Measurements from ENCODE around the gene TIAM2. TPM values are rescaled to one million over a fixed set of nuclear protein-coding genes. Genes with fewer than 3 reads are reported as not detected.
A peak's percentile ranks its signal among the peaks of the same experiment; 100 is the strongest.
"Not testable (repeated sequence)": the region's sequence is repeated elsewhere in the genome, so short reads cannot be mapped to it uniquely, and the experiment has no call there.

The TIAM2 gene
- total RNA-seq (2014; rRNA removed; shearing (Covaris generic)), result 10.2 and 12.0 TPM in 2 replicates

DNA sequence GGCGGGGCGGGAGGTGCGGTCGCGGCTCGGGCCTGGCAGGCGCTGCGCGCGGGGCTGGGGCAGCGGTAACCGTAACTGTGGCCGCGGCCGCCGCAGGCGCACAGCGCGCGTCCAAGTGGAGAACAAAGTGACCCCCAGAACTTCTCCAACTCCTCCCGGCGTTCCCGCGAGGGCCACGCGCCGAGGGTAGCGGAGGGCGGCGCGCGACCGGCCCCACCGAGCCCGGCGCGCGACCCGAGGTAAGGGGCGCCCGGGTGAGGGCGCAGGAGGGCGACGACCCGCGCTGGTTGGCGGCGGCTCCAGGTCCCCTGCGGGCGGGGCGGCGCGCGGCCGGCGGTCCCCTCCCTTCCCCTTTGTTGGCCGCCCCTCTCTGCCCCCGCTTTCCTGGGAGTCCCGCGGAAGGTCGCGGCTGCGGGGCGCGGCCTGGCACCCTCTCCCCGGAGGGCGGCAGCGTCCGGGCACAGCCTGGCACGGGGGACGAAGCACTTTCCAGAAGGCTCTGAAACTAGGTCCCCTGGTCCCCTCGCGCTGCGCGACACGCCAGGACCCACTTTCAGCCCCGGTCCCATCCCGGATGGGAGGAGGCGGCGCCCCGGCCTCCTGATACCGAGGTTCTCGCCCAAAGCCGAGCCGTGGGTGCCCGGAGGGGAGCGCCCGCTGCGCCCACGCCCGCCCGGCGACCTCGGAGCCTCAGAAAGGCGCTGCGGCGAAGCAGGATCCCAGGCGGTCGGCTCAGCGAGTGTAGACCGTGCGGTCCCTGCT is at the start of gene TIAM2:
TSS of gene TIAM2 (plus strand) at position 62 of the 762 bp plus-strand sequence. CDS start 133,909 bp downstream, outside the sequence.
- H3K36me3 ChIP-seq (replicated peaks; ENCODE audit: control insufficient read depth, insufficient read depth, low read length), result no peaks in the 10 kb centered on the region
- peak within 1 kb of the TSS; percentile 85 for H3K4me3 ChIP-seq (ENCODE audit: insufficient read depth, low read depth, low read length)
- DNase-seq, result peak; percentile 94
- peaks cover 14% of the 10 kb centered on the region for H3K27me3 ChIP-seq (ENCODE audit: control insufficient read depth, insufficient read depth, low read length)

DNA sequence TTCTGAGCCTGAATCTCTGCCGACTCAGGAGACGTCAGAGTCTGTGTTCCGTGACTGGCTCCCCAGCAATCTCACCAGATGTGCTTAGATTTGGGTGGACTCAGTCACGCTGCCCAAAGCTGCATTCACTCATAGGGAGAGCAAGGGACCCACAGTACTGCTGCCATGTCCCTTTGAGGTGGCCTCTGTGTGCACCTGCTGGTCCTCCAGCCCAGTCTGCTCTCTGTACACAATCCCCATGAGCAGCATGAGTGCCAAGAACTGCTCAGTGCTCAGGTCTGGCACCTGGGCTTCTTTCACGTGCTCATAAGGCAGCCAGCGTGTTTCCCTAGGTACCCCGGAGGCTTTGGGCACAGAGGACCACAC is 44.2 kb upstream of the TIAM2 start:
- Histone ChIP-seq H3K27me3 (ENCODE audit: control insufficient read depth, insufficient read depth, low read length) (no peaks in the 10 kb centered on the region), H3K4me3 (ENCODE audit: insufficient read depth, low read depth, low read length) (no peak overlapping the region), H3K36me3 (replicated peaks; ENCODE audit: control insufficient read depth, insufficient read depth, low read length) (no peaks in the 10 kb centered on the region; the same call in none of the 2 replicates)
- DNase-seq, result no peak

DNA sequence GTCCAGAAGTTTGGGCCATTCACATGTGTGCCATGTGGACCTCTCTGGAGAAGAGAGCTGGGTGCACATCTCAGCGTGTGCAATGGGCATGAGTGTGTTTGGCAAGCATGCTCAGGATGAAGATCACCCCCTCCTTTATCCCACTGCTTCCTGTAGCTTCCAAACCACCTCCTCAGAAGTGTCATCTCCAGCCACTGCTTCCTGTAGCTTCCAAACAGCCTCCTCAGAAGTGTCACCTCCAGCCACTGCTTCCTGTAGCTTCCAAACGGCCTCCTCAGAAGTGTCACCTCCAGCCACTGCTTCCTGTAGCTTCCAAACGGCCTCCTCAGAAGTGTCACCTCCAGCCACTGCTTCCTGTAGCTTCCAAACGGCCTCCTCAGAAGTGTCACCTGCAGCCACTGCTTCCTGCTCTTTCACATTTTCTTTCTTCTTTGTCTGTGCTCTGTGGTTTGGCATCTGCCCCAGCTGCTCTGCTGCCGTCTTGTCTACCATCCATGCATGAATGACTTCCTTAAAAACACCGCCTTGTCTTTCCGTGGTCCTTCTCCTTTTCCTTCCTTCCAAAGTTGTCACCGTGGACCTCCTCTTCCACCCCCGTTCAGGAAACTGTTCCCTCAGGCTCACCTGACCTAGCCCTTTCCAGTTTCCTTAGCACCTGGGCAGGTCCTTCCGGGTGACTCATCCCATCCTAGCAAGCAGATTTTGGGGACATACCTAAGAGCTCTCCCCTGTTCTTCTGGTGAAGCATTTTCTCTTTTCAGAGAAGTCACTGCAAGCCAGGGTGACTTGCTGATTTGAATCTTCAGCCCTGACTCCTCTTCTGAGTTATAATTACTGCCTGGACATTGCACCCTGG is 43.5 kb upstream of the TIAM2 start:
- no peak for DNase-seq
- no peaks in the 10 kb centered on the region; the same call in none of the 2 replicates for H3K36me3 ChIP-seq (replicated peaks; ENCODE audit: control insufficient read depth, insufficient read depth, low read length)
- no peaks in the 10 kb centered on the region for H3K27me3 ChIP-seq (ENCODE audit: control insufficient read depth, insufficient read depth, low read length)
- no peak overlapping the region for H3K4me3 ChIP-seq (ENCODE audit: insufficient read depth, low read depth, low read length)

DNA sequence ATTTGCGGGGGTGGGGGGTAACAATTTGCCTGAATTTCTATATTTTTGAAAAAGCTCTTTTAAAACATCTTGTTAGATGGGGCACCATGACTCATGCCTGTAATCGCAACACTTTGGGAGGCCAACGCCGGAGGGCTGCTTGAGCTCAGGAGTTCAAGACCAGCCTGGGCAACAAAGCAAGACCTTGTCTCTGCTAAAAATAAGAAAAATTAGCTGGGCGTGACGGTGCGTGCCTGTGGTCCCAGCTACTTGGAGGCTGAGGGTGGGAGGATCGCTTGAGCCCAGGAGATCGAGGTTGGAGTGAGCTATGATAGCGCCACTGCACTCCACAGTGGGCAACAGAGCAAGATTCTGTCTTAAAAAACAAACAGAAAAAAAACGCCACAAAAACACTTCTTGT is 41.5 kb upstream of the TIAM2 start:
- no peak for DNase-seq

DNA sequence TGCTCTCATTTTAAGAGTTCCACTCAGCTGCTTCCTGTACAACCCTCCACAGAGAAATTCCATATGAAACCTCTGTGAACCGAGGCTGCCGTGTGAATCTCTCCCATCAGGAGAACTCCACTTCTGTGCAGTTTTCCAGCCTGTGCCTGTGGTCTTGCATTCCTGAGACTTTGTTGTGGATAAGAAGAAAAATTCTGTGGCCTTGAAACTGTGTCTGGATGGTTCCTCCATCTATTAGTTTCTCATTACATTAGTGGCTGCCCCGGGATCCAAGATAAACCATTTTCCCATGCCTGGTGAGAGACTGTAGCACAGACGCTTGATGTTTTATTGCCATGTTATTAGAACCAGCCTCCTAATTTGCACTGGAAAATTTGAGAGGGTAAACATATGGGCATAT is 40.8 kb upstream of the TIAM2 start:
- DNase-seq, result no peak
- Histone ChIP-seq H3K4me3 (ENCODE audit: insufficient read depth, low read depth, low read length) (no peak overlapping the region), H3K36me3 (replicated peaks; ENCODE audit: control insufficient read depth, insufficient read depth, low read length) (no peaks in the 10 kb centered on the region; the same call in none of the 2 replicates), H3K27me3 (ENCODE audit: control insufficient read depth, insufficient read depth, low read length) (no peaks in the 10 kb centered on the region)

More for the DNA sequence above, 41.5 kb upstream of the TIAM2 start:
- no peaks in the 10 kb centered on the region for H3K27me3 ChIP-seq (ENCODE audit: control insufficient read depth, insufficient read depth, low read length)
- H3K4me3 ChIP-seq (ENCODE audit: insufficient read depth, low read depth, low read length), result no peak overlapping the region
- H3K36me3 ChIP-seq (replicated peaks; ENCODE audit: control insufficient read depth, insufficient read depth, low read length), result no peaks in the 10 kb centered on the region; the same call in none of the 2 replicates

DNA sequence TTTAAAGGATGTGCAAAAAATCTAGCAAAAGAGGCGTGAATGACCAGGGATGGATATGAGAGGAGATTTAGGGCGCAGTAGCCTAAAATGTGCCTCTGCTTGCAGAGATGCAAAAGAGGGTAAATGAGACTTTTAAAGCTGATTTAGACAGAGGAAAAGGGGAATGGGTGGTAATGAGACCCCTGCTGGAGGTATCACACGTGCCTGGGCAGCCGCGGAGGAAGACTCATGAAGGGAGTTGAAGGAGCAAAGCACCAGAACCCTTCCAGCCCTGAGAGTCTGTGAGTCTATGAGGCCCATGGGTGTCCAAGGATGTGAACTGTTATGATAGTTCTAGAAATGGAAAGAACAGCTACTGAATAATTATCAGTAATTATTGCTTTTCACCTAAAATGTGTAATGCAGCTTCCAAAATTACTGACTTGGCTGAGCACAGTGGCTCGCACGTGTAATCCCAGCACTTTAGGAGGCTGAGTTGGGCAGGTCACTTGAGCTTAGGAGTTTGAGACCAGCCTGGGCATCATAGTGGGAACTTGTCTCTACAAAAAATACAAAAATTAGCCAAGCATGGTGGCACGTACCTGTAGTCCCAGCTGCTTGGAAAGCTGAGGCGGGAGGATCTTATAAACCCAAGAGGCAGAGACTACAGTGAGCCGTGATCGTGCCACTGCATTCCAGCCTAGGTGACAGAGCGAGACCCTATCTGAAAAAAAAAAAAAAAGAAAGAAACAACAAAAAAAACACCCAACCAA is 38.2 kb upstream of the TIAM2 start:
- H3K4me3 ChIP-seq (ENCODE audit: insufficient read depth, low read depth, low read length), result no peak overlapping the region
- peak; percentile 58 for DNase-seq
- no peaks in the 10 kb centered on the region; the same call in 1 of the 2 replicates for H3K36me3 ChIP-seq (replicated peaks; ENCODE audit: control insufficient read depth, insufficient read depth, low read length)
- no peaks in the 10 kb centered on the region for H3K27me3 ChIP-seq (ENCODE audit: control insufficient read depth, insufficient read depth, low read length)

DNA sequence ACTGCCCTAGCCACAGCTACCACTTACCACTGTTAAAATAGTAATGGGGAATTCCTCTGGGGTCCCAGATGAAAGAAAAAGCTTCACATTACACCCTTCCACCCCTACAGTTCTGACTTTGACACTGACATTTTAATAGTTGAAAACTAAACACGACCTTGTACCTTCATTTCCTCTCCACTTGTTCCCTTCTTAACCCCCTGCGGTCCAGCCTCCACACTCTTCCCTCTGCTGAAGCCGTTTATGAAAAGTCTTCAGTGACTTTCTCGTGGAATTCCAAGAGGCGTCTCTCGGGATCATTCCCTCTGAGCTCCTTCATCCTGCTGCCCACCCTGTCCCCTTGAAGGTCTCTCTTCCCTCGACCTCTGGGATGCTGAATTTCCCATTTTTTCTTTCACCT is 36.6 kb upstream of the TIAM2 start:
- Histone ChIP-seq H3K4me3 (ENCODE audit: insufficient read depth, low read depth, low read length) (no peak overlapping the region), H3K36me3 (replicated peaks; ENCODE audit: control insufficient read depth, insufficient read depth, low read length) (no peaks in the 10 kb centered on the region), H3K27me3 (ENCODE audit: control insufficient read depth, insufficient read depth, low read length) (no peaks in the 10 kb centered on the region)
- DNase-seq, result no peak

DNA sequence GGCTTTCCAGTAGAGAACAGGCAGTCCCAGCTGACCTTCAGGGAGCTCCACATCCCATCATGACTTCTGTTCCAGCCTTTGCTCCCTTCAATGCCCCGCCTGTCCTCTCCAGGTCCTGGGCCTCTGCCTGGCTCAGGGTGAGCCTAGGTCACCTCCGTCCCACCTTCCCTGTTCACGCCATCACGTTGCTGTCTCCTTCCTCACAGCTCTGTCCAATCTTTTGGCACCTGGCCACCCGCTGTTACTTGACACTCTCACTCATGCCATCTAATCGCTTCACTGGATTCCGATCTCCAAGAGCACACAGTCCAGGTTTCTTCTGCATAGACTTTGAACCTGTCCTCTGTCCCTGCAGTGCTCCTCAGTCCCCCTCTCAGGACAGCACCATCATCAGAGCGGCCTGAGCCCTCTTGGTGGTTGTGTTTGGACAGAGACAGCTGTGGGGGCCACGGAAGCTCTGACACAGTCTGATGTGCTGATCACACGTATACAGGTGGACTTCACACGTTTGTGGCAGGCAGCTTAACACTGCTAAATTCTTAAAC is 34.7 kb upstream of the TIAM2 start:
- no peak overlapping the region for H3K4me3 ChIP-seq (ENCODE audit: insufficient read depth, low read depth, low read length)
- no peaks in the 10 kb centered on the region for H3K27me3 ChIP-seq (ENCODE audit: control insufficient read depth, insufficient read depth, low read length)
- no peak for DNase-seq
- no peaks in the 10 kb centered on the region for H3K36me3 ChIP-seq (replicated peaks; ENCODE audit: control insufficient read depth, insufficient read depth, low read length)

DNA sequence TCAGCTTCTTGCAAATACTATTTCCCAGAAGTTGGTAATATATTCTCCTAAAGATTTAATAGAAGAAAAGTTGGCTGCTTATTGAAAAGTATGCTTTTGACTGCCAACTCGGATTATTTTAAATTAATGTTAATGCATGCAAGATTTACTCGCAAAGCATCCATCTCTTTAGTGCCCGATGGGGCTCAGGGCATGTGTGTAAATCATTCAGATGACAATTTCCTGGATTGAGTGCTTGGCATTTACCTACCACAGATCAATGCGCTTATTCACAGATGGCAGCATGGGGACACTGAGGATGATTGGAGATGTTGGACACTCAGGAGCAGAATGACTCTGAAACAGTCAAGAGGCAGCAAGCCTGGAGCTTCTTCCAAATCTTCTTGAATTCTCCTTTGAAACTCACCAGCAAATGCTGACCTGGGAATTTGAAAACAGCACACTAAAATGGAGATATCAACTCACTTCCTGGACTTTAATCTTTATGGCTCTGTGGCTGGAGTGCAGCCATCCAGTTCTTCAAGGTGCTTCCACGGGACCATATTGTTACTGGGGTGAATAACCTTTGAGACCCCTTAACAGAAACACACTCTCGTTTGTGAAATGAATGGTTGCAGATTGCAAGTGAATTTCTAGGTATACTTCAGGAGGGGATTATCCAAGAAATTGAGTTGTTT is 34.1 kb upstream of the TIAM2 start:
- no peaks in the 10 kb centered on the region for H3K27me3 ChIP-seq (ENCODE audit: control insufficient read depth, insufficient read depth, low read length)
- no peak overlapping the region for H3K4me3 ChIP-seq (ENCODE audit: insufficient read depth, low read depth, low read length)
- no peaks in the 10 kb centered on the region for H3K36me3 ChIP-seq (replicated peaks; ENCODE audit: control insufficient read depth, insufficient read depth, low read length)
- DNase-seq, result no peak

DNA sequence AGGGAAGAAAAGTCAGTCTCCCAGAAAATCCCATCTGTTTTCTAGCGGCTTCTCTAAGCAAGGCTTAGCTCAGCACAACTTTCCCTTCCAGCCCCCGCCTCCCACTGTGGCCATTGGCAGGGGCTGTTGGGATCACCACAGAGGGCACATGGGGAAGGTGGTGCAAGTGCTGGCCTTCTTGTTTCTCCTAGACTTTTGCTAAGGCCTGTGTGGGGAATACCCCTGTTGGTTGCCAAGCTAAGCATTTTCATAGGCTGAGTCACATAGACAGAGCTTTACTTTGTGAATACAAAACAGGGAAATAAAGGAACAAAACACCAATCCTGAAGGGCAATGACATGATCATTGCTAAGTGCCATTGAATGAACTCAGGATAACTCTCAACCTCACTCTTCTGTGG is 32.4 kb upstream of the TIAM2 start:
- Histone ChIP-seq H3K4me3 (ENCODE audit: insufficient read depth, low read depth, low read length) (no peak overlapping the region), H3K27me3 (ENCODE audit: control insufficient read depth, insufficient read depth, low read length) (no peaks in the 10 kb centered on the region), H3K36me3 (replicated peaks; ENCODE audit: control insufficient read depth, insufficient read depth, low read length) (no peaks in the 10 kb centered on the region)
- peak; percentile 44 for DNase-seq

DNA sequence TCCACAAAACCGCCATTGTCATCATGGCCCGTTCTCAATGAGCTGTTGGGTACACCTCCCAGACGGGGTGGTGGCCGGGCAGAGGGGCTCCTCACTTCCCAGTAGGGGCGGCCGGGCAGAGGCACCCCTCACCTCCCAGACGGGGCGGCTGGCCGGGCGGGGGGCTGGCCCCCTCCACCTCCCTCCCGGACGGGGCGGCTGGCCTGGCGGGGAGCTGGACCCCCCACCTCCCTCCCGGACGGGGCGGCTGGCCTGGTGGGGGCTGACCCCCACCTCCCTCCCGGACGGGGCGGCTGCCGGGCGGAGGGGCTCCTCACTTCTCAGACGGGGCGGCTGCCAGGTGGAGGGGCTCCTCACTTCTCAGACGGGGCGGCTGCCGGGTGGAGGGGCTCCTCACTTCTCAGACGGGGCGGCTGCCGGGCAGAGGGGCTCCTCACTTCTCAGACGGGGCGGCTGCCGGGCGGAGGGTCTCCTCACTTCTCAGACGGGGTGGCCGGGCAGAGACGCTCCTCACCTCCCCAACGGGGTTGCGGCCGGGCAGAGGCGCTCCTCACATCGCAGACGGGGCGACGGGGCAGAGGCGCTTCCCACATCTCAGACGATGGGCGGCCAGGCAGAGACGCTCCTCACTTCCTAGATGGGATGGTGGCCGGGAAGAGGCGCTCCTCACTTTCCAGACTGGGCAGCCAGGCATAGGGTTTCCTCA is 28.9 kb upstream of the TIAM2 start:
- not testable (repeated sequence) for H3K4me3 ChIP-seq (ENCODE audit: insufficient read depth, low read depth, low read length); DNase-seq; H3K27me3 ChIP-seq (ENCODE audit: control insufficient read depth, insufficient read depth, low read length); H3K36me3 ChIP-seq (replicated peaks; ENCODE audit: control insufficient read depth, insufficient read depth, low read length)

DNA sequence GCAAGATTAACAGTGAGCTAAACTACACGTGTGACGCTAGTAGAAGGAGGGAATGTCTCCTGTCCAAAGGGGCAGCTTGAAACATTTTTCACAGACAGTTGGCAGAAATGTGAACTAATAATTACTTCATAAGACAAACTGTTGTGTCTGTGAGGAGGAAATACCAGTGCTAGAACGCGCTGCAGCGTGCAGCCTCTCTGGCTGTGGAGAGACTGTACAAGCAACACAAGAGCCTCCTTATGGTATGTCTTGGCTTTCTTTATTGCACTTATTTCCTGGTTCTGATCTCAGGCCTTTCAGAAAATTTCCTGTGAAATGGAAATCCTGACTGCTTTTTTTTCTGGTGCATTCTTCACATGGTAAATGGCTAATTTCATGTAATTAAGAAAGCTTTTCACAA is 25.3 kb upstream of the TIAM2 start:
- no peak for DNase-seq
- H3K4me3 ChIP-seq (ENCODE audit: insufficient read depth, low read depth, low read length), result no peak overlapping the region
- no peaks in the 10 kb centered on the region for H3K27me3 ChIP-seq (ENCODE audit: control insufficient read depth, insufficient read depth, low read length)
- no peaks in the 10 kb centered on the region for H3K36me3 ChIP-seq (replicated peaks; ENCODE audit: control insufficient read depth, insufficient read depth, low read length)

DNA sequence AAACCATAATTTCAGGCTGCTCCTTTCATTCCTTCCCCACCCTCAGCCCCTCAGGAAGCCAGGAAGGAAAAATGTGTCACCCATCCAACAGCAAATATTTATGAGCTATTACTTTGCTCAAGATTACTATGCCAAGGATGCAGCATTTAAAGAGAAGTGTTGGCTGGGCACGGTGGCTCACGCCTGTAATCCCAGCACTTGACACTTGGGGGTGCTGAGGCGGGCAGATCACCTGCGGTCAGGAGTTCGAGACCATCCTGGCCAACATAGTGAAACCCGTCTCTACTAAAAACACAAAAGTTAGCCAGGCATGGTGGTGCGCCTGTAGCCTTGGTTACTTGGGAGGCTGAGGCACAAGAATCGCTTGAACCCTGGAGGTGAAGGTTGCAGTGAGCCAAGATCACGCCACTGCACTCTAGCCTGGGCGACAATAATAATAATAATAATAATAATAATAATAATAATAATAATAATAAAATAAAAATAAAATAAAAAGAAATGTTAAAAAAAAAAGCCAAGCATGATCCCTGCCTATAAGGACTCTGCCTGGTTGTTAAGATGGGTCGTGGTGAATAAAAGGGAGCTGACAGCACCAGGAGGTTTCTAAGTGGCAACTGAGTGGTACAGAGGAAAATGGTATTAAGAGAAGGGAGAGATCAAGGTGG is 20.5 kb upstream of the TIAM2 start:
- no peak overlapping the region for H3K4me3 ChIP-seq (ENCODE audit: insufficient read depth, low read depth, low read length)
- no peaks in the 10 kb centered on the region for H3K27me3 ChIP-seq (ENCODE audit: control insufficient read depth, insufficient read depth, low read length)
- H3K36me3 ChIP-seq (replicated peaks; ENCODE audit: control insufficient read depth, insufficient read depth, low read length), result no peaks in the 10 kb centered on the region
- DNase-seq, result no peak
